HG02870 (cell line): ENCODE data around the gene SNX25.

Source experiments
- ATAC-seq: cut with Tn5 transposase; IDR thresholded peaks from one replicate; pipeline ENCODE4 v1.9.1; 2021; ENCODE audit warnings: mild to moderate bottlenecking, moderate library complexity; ENCODE audit not compliant: unreplicated experiment

The SNX25 gene

DNA sequence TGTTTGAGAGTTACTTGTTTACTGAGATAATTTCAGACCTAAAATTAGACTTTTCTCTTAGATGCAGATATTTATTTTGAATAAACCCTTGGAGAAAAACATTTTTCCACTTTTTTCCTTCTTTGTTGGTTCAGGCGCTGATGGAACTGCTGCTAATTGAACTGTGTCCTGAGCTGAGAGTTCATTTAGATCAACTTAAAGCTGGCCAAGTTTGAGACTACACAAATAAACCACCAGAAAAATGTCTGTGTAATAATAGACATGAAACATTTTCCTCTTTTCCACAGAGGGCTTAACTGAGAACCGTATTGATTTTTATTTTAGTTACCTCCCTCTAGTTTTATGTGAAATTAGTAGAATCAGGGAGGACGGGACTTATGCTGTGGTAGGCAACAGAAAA is 153.9 kb downstream of the SNX25 start:
- ATAC-seq = no peak

DNA sequence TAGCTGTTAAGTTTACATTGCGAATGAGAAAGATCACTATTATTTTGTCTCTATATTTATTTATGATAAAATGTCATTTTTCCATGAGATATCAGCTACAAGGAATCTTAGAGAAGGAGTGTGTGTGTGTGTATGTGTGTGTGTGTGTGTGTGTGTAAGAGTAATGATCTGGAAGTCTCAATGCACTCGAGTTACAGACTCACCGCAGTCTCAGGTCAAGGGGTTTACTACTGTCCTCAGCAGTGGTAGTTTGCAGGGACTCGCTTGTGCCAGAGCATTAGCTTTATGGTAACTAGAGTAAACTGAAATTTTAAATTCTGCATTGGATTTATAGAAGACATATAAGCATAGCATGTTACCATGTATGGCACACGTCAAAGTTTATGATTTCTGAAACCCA is 155.5 kb downstream of the SNX25 start:
- no peak for ATAC-seq

DNA sequence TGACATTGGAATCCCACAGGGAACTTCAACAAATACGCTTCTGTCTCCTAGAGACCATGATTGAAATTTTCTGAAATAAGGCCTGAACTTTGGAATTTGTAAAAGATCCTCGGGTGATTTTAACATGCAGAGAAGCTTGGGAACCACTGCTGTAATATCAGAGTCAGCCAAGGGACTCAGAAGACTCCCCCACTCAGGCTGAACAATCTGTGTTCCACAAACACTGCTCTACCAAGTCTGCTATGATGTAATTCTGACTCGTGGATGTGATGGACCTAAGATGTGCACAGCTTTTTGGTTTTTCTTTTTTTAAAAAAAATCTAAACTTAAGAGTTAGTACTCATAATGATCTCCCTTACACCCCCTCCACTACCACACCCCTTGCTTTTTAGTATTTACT is 160.3 kb downstream of the SNX25 start:
- no peak for ATAC-seq

DNA sequence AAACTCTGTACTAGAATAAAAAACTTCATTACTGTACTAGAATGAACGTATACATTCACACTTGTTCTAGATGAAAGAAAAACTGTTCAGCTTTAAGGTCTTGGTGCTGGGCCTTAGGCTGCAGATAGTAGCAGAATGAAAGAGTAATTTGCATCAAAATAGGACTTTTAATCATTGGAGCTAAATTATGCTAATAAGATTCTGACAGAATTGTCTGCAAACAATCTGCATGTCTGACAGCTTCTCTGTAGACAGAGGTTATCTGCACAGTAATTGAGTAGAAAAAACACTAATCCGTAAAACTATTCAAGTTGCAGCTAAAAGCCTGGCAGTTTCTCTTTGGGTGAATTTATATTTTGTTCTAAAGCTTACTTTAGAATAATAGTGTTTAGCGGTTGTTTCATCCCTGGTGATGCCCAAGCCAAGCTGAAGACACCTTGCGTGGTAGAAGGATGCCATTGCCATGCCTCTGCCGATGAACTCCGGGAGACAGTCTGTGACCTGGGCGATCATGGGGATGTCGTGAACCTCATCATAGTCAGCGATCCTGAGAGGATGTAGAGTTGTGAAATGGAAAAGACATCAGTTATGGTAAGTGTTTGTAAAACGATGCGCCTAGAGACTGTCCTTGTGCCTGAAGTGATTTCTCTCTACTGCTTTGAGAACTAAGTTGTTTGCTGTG is 161.0 kb downstream of the SNX25 start:
- ATAC-seq = no peak

DNA sequence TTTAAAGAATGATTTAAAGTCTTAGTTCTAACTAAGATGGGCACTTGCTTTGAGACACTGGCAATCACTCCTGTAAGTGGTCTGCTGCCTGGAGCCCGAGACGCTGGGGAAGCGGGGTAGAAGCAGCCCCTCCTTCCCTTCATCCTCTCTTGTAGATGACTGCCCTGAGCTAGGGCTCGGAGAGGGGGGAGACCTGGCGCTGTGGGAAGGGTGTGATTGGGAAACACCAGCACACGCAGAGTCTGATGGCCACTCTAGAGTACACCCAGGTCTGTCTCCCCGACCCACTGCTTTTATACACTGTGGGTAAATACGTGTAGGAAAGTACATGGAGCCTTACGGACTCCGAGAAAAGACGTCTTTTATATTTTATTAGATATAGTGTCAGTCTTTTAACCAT is 162.3 kb downstream of the SNX25 start:
- ATAC-seq = no peak

DNA sequence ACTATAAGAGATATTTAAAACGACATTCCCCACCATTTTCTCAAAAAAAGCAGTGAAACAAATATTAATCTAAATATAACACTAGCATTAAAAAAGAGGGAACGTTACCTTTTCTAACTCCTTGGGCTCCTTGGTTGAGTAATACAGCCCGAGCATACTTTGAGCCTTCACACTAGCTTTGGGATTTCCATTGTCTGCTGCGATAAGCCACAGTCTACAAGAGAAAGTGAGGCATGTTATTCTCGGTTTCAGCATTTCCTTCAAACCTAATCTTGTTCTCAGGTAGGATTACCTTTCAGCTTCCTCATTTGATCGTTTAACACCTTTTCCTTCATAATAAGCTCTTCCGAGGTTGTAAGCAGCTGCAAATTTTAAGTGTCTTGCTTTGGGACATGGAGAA is 164.6 kb downstream of the SNX25 start:
- ATAC-seq = no peak

DNA sequence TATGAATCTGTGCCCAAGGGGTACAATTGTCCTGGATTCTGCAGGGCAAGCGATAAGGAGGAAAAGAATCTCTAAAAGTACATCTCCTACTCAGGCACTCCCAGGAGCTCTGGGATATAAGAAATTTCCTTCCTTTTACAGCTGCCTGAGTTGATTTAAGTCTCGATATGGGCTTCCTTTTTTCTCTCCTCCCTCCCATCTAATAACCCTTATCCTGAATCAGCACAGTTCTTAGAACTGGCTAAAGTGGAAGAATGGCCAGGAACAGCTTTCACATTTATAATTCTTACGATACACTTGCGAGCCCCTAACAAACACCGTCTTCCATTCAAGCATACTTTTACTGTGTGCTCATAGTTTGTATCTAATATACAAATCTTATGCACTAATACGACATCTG is 165.2 kb downstream of the SNX25 start:
- ATAC-seq = no peak

DNA sequence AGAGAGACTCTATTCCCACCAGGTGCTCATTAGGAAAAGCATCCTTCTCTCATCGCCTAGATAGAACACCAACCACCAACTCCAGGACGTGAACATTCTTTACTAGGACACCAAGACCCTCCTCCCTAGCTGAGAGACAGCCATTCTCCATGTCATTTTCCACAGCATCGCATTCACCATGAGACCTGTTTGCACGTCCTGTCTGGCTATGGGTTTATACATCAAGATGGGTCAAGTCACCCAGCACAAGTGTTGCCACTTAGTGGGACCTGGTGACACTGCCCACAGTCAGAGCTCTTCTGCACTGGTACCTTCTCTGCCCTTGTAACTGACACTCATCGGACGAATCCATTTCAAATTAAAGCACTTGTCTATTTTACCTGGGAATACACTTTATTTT is 168.9 kb downstream of the SNX25 start:
- no peak for ATAC-seq

DNA sequence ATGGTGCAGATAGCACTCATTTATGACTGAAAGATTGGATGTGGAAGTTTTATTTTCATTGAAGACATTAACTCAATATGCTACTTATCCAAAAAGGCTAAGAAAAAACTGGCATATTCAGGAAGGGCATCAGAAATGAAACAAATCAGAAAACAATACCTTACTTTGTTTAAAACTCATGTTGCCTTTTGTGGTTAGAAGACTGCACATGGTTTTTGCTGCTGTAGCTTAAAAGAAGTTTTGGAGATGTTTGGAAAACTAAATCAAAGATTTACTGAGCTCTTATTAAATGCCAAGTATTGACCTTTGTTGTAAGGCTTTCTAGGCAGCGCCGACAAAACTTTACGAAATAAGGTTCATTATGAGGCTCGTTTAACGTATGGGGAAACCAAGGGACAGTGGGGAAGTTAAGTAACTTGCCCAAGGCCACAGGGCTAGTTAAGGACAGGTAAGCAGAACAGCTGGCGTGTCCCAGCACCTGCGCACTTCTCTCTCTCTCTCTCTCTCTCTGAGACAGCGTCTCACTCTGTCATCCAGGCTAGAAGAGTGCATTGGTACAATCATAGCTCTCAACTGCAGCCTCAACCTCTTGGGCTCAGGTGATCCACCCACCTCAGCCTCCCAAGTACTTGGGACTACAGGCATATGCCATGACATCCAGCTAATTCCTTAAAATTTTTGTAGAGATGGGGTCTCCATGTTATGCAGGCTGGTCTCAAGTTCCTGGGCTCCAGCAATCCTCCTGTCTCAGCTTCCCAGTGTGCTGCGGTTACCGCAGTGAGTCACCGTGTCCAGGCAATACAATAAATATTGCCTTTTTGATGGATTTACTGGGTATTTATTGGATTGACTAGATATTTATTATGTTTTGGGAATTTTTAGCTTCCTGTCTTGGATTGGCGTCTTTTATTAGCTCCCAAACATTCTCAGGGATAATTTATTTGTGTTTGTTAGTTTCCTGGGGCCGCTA is 170.2 kb downstream of the SNX25 start:
- ATAC-seq = no peak

DNA sequence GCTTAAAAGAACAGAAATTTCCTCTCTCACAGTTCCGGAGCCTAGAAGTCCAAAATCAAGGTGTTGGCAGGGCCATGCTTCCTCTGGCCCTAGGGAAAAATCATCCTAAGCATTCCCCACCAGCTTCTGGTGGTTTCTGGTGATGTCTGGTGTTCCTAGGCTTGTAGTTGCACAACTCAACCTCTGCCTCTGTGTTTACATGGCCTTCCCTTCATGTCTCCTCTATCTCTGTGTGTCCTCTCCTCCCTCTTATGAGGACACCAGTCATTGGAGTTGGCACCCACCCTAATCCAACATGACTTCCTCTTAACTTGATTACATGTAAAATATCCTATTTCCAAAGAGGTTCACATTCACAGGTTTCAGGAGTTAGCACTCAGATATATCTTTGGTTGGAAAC is 170.9 kb downstream of the SNX25 start:
- no peak for ATAC-seq

DNA sequence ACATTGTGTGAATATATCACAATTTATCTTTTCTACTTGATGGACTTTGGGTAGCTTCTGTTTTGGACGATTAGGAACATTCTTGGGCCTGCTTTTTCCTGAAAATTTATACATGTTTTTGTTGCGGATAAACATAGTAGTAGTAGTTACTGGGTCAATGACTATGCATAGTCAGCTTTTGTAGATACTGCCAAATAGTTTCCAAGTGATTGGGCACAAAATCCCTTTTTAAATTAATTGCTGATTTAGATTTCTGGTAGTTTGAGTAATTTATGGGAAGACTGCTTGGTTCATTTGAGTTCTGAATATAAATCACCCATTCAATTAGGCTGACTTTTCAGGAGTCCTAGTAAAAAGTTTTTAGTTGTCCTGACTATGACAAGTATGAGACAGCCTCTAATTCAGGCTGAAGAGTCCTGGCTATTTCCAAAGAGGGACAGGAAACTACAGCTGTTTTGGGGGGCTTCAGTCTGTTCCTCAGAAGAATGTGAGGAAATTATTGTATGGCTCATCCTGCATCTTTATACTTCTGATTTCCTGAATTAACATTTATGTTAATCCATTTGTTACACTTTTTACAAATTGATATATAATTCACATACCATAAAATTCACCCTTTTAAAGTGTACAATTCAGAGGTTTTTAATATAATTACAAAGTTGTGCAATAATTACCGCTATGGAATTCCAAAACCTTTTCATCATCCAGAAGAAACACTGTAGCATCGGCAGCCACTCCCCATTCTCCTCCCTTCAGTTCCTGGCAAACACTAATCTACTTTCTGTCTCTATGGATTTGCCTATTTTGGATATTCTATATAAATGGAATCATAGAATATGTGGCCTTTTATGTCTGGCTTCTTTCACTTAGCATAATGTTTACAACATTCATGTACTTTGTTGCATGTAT is 172.1 kb downstream of the SNX25 start:
- ATAC-seq = no peak

DNA sequence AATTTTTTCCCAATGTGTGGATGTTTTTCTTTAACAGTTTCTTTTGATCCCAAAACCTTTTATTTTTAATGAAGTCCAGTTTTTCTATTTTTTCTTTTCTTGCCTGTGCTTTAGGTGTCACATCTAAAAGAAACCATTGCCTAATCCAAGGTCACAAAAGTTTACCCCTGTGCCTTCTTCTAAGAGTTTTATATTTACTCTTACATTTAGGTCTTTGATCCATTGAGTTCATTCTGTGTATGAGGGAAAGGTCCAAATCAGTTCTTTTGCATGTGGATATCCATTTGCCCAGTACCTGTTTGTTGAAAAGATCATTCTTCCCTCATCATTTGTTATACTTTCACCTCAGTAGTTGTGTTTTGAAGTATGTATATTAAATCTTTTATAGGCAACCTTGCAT is 173.4 kb downstream of the SNX25 start:
- no peak for ATAC-seq

DNA sequence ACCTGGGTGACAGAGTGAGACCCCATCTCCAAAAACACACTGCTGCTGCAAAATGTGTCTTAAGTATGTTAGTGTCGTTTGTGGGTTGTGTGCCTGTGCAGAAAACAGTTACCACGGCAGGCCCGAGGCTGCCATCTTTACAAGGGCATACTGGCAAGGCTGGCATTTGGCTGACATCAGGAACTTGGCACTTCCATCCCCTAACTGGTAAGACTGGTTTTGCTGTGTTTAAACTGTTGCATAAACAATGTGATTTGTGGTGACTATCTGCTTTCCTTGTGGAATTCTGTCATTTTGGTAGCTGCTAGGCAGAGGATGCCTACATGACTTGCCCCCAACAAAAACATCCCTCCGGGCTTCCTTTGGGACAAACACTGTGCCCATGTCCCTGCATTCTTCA is 174.1 kb downstream of the SNX25 start:
- ATAC-seq = no peak

DNA sequence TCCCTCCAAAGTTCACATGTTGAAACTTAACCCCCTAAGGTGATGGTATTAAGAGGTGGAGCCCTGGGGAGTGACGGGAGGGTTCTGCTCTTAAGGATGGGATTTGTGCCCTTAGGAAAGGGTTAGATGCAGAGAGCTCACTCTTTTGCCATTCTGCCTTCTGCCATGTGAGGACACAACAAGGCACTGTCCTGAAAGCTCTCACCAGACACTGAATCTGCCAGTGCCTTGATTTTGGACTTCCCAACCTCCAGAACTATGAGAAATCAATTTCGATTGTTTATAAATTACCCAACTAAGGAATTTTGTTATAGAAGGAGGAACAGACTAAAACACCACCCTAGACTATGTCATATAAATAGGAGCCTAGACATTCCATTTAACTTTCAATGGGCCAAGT is 174.7 kb downstream of the SNX25 start:
- ATAC-seq = no peak

DNA sequence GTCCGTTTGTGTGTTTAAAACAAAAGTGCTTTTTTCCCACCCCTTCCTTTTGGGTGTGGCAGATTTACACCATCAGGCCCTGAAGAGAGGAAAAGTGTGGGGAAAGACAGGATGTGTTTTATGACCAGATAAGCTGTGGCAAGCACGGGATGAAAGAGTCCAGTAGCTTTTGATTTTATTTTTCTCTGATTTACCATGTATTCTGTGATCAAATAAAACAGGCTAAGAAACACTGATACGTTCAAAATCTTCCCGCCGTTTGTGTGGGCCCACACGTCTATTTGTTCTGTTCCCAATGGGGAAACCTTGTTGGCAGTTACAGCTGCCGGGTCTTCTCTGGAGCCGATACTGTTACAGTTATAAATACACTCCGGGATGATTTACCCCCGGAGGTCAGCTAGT is 175.5 kb downstream of the SNX25 start:
- ATAC-seq = no peak

DNA sequence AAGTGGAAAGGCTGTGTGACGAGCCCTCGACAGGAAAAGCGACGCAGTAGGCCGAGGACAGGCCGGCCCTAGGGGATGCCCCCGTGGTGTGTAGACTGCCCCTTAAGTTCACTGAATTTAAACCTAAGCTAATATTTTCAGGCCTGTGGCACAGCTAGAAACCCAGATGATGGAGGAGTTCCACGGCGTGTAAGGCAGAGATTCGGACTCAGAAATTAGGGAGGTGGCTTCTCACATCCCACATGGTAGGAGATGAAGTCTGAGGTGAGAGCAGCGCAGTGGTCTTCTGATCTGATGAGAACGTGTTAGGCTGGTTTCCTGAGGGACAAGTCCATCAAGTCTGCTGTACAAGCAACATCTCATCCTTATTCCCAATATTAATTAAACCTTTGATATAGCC is 178.6 kb downstream of the SNX25 start:
- ATAC-seq = no peak

DNA sequence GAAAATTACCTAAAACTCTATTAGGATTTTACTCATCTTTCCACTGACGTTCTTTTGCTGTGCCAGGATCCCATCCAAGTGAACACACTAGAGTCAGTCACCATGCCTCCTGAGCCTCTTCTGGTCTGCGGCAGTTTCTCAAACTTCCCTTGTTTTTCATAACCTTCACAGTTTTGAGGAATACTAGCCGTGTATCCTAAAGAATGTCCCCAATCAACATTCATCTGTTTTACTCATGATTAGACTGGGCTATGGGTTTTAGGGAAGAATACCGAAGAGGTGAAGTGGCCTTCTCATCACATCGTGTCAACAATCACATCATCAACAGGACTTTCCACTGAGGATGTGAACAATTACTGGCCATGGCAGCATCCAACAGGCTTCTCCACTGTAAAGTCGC is 181.5 kb downstream of the SNX25 start:
- no peak for ATAC-seq

DNA sequence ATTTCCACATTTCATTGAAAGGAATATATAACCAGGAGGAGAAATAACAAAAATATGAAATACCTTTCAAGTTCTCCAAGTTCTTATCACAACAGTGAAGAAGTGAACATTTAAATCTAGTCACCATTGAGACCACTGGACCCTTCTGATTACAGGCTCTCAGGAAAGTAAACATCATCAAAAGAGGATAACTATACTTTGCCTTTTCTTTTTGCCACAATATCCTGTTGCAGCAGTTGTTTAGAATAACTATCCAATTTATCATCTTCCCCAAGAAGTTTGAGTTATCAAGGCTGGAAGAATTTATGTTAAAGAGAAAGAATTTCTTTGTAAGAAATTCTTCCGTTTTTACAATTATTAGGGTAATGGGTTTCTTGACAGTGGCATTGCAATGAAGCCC is 182.8 kb downstream of the SNX25 start:
- ATAC-seq = no peak

DNA sequence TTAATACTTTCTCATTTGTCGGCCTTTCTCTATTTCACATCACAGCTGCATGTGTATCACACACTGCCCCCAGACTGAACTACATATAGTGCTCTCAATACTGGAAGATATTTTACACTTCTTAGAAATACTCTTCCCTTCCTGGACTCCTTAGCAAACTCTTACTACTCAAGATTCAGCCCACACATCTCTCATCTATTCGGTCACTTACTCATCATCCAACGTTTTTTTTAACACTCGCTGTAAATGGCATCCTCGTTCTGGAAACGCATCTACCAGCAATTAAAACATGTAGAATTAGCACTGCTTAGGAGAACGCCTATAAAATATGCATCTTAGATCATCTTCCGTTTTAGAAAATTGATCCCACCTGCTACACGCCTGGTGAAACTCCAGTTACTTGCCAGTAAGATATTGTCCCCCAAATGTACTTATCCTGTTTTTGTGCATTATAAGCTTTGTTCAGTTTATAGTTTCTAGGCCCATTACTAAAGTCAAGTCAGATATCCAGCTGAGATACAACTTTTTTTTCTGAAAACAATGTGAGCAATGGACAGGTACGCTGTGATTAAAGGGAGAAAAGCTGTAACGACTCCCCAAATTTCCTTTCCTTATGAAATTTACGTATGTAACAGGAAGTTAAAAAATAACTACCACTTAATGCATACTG is 185.3 kb downstream of the SNX25 start:
- no peak for ATAC-seq

DNA sequence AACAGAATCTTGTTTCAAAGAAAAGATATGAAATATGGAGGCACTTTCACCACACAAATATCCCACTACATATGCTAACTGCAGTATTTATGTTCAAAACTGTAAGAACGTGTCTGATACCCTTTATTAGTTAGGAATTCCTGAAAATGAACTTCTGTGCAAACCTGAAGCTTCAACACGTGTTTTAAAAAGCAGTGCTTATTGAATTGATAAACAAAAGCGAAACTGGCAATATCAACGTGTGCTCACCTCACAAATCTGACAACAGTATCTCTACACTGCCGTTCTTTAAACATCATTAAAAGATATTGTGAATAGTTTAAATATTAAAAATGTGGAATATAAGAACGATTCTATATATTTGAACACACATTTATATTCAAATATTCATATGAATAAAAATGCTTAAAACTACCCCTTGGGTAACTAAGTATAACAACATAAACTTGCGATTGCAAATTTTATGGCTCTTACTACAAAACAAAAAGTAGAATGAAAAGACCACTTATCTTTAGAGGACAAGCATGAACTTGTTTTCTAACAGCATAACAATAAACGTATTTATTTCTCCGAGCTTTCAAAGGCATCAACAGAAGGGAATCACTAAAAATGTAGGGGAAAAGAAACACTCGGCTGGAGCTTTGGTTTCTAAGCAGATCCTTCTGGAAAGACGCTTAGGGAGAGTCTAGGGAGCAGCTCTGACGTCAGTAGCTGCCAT is 186.0 kb downstream of the SNX25 start, which contains the start of gene LRP2BP:
LRP2BP (minus strand) TSS at position 687 of the 718 bp plus-strand sequence. CDS start 17,738 bp downstream, outside the sequence.
- ATAC-seq = no peak
